CD14-positive monocyte (primary cell): ENCODE data around the gene MCC. TPM values are rescaled to one million over a fixed set of nuclear protein-coding genes. Genes with fewer than 3 reads are reported as not detected.

ENCODE experiments used
- DNase-seq, 3 donors: peaks; one replicate each; pipeline ENCODE4 v3.0.0-alpha.2; 2011 to 2022
- H2AFZ ChIP-seq: 2 replicates; pipeline ENCODE4 v1.6.0; 2012; ENCODE audit warnings: mild to moderate bottlenecking, low read depth, low read length, inconsistent platforms; ENCODE audit not compliant: insufficient read depth, poor library complexity, severe bottlenecking
- H3K27ac ChIP-seq, 2 donors: 1 replicate in 1 of 2; 2 replicates in 1 of 2; pipeline ENCODE4 v1.5.1; 2012 to 2013; ENCODE audit warnings: low read length in 2 of 2, control low read depth in 1 of 2, inconsistent platforms in 1 of 2, low read depth in 1 of 2, mild to moderate bottlenecking in 1 of 2
- H3K27me3 ChIP-seq, 2 donors: one replicate each; pipeline versions ENCODE4 v1.6.0 to v1.6.1; 2011 to 2013; ENCODE audit warnings: low read length in 2 of 2; ENCODE audit not compliant: control insufficient read depth in 2 of 2, insufficient read depth in 2 of 2
- H3K36me3 ChIP-seq, 2 donors: replicated peaks in 1 of 2; 1 replicate in 1 of 2; 2 replicates in 1 of 2; pipeline versions ENCODE4 v1.5.1 to v1.6.1; 2012 to 2013; ENCODE audit warnings: low read length in 2 of 2, control low read depth in 1 of 2, inconsistent platforms in 1 of 2, mild to moderate bottlenecking in 1 of 2; ENCODE audit not compliant: insufficient read depth in 2 of 2, control insufficient read depth in 1 of 2
- H3K4me1 ChIP-seq, 2 donors: 1 replicate in 1 of 2; 2 replicates in 1 of 2; pipeline versions ENCODE4 v1.5.1 to v1.6.1; 2012 to 2013; ENCODE audit warnings: low read length in 2 of 2, control low read depth in 1 of 2, inconsistent platforms in 1 of 2, mild to moderate bottlenecking in 1 of 2, moderate library complexity in 1 of 2; ENCODE audit not compliant: insufficient read depth in 2 of 2, control insufficient read depth in 1 of 2
- H3K4me2 ChIP-seq: replicated peaks from 2 replicates; pipeline ENCODE3; 2012; ENCODE audit warnings: low read length, moderate library complexity, mild to moderate bottlenecking; ENCODE audit not compliant: poor library complexity, severe bottlenecking; ENCODE audit errors: extremely low read depth
- H3K4me3 ChIP-seq, 3 experiments: fragments of 200-600 bp in 1 of 3; sonication (generic) in 1 of 3; replicated peaks in 1 of 3; 1 replicate in 2 of 3; 2 replicates in 1 of 3; pipeline ENCODE4 v1.5.1; 2011 to 2013; ENCODE audit warnings: low read length in 3 of 3, mild to moderate bottlenecking in 3 of 3, control low read depth in 2 of 3, low read depth in 2 of 3, inconsistent platforms in 1 of 3, moderate library complexity in 1 of 3
- H3K79me2 ChIP-seq: 2 replicates; pipeline ENCODE4 v1.6.0; 2012; ENCODE audit warnings: mild to moderate bottlenecking, control low read depth, inconsistent platforms, low read length, moderate library complexity; ENCODE audit not compliant: insufficient read depth
- H3K9ac ChIP-seq: 2 replicates; pipeline ENCODE4 v1.6.0; 2017; ENCODE audit warnings: low read length, mild to moderate bottlenecking; ENCODE audit not compliant: insufficient read depth, poor library complexity, severe bottlenecking
- H3K9me3 ChIP-seq, 2 donors: replicated peaks in 1 of 2; 1 replicate in 1 of 2; 2 replicates in 1 of 2; pipeline versions ENCODE4 v1.5.1 to v1.6.1; 2012 to 2013; ENCODE audit warnings: low read length in 2 of 2, control low read depth in 1 of 2; ENCODE audit not compliant: control insufficient read depth in 1 of 2, insufficient read depth in 1 of 2
- H4K20me1 ChIP-seq: 2 replicates; pipeline ENCODE4 v1.6.0; 2012; ENCODE audit warnings: mild to moderate bottlenecking, low read length, control low read depth, moderate library complexity; ENCODE audit not compliant: insufficient read depth
- H3K27ac Mint-ChIP-seq, 7 donors: one replicate each; pipeline ENCODE4 v1.8.0; 2020; ENCODE audit warnings: mild to moderate bottlenecking in 7 of 7, mixed read lengths in 7 of 7, moderate library complexity in 6 of 7, inconsistent platforms in 2 of 7
- H3K27me3 Mint-ChIP-seq, 3 donors: one replicate each; pipeline ENCODE4 v1.8.0; 2021 to 2022; ENCODE audit warnings: low read depth in 3 of 3, mild to moderate bottlenecking in 3 of 3, mixed read lengths in 3 of 3, moderate library complexity in 3 of 3, inconsistent platforms in 1 of 3
- H3K36me3 Mint-ChIP-seq, 2 donors: one replicate each; pipeline ENCODE4 v1.8.0; 2020; ENCODE audit warnings: mixed read lengths in 2 of 2, inconsistent platforms in 1 of 2, mild to moderate bottlenecking in 1 of 2
- H3K4me1 Mint-ChIP-seq: one replicate; pipeline ENCODE4 v1.8.0; 2020; ENCODE audit warnings: mild to moderate bottlenecking, mixed read lengths
- H3K4me3 Mint-ChIP-seq, 2 donors: one replicate each; pipeline ENCODE4 v1.8.0; 2020; ENCODE audit warnings: mild to moderate bottlenecking in 2 of 2, mixed read lengths in 2 of 2, moderate library complexity in 1 of 2
- H3K9me3 Mint-ChIP-seq, 7 donors: one replicate each; pipeline ENCODE4 v1.8.0; 2020 to 2022; ENCODE audit warnings: mixed read lengths in 7 of 7, mild to moderate bottlenecking in 6 of 7, moderate library complexity in 6 of 7, inconsistent platforms in 2 of 7
- WGBS: methylation state at CpG from one replicate; pipeline ENCODE4 v1.1.5; 2013; ENCODE audit warnings: missing lambda C conversion rate; ENCODE audit not compliant: insufficient coverage; 5-methylcytosine and 5-hydroxymethylcytosine counted together
- intact Hi-C, 2 donors: fragments of 100-400 bp; cut with micrococcal nuclease; formaldehyde crosslinking; loops; one replicate each; pipeline versions ENCODE4 v1.15.0 to v1.15.1; 2023
- polyA plus RNA-seq, 3 donors: library from polyadenylated mRNA; depleted of rRNA in 1 of 3; unstranded in 2 of 3; stranded (reverse) in 1 of 3; fragments of 300-500 nt in 2 of 3; fragments of >200 nt in 1 of 3; fragmentation: Illumina TruSeq in 2 of 3; gene quantifications; 1 replicate in 2 of 3; 2 replicates in 1 of 3; pipeline ENCODE4 v1.2.3, GENCODE V29; 2012 to 2021
- TF ChIP-seq, protein P1 (sequence below): fragments of 200-600 bp; IDR thresholded peaks from one replicate; pipeline ENCODE4 v1.8.0; 2022; ENCODE audit warnings: antibody characterized with exemption, mild to moderate bottlenecking

MCC gene
- polyA plus RNA-seq, 3 donors = 0.09 TPM; not detected in 2

DNA sequence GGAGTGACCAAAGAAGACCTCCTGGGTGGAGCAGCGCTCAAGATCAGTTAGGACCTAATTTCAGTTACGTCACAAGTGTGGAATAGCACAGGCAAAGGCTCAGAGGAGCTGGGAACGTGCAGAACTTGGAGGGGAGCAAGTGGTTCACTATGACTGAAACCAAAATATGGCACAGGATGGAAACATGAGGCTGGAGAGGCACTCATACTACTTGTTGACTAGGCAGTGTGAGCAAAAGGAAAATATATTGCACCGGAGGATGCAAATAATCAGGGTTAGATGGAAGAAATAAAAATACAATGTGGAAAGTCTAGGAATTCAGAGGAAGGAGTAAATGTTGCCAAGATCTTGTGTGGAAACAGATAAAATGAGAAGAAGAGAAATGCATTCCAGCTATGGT, 363.3 kb downstream of the MCC start:
- H3K4me3 ChIP-seq = no peak overlapping the region
- peaks cover 2 to 3% (median 2%) of the 10 kb centered on the region in 7 donors for H3K9me3 Mint-ChIP-seq
- no peaks in the 10 kb centered on the region for H3K27me3 ChIP-seq
- TF ChIP-seq, protein P1, sequence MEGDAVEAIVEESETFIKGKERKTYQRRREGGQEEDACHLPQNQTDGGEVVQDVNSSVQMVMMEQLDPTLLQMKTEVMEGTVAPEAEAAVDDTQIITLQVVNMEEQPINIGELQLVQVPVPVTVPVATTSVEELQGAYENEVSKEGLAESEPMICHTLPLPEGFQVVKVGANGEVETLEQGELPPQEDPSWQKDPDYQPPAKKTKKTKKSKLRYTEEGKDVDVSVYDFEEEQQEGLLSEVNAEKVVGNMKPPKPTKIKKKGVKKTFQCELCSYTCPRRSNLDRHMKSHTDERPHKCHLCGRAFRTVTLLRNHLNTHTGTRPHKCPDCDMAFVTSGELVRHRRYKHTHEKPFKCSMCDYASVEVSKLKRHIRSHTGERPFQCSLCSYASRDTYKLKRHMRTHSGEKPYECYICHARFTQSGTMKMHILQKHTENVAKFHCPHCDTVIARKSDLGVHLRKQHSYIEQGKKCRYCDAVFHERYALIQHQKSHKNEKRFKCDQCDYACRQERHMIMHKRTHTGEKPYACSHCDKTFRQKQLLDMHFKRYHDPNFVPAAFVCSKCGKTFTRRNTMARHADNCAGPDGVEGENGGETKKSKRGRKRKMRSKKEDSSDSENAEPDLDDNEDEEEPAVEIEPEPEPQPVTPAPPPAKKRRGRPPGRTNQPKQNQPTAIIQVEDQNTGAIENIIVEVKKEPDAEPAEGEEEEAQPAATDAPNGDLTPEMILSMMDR = no peak
- H3K27ac ChIP-seq = no peak overlapping the region
- H3K79me2 ChIP-seq = no peaks in the 10 kb centered on the region
- no peaks in the 10 kb centered on the region for H3K4me1 ChIP-seq
- H3K9ac ChIP-seq = no peak overlapping the region
- peaks cover 2 to 10% (median 4%) of the 10 kb centered on the region in 3 donors for H3K27me3 Mint-ChIP-seq
- H2AFZ ChIP-seq = no peak overlapping the region
- no peak for DNase-seq
- H3K27ac Mint-ChIP-seq = no peak overlapping the region
- H4K20me1 ChIP-seq = no peaks in the 10 kb centered on the region
- H3K9me3 ChIP-seq = no peaks in the 10 kb centered on the region
- H3K36me3 ChIP-seq = no peaks in the 10 kb centered on the region
- no peak overlapping the region for H3K4me2 ChIP-seq
- WGBS = 88% methylated on average over 4 of the region's 4 CpGs
- no peak overlapping the region for H3K4me3 Mint-ChIP-seq
- intact Hi-C loops = no loop called here
- no peaks in the 10 kb centered on the region for H3K36me3 Mint-ChIP-seq
- H3K4me1 Mint-ChIP-seq = no peaks in the 10 kb centered on the region

DNA sequence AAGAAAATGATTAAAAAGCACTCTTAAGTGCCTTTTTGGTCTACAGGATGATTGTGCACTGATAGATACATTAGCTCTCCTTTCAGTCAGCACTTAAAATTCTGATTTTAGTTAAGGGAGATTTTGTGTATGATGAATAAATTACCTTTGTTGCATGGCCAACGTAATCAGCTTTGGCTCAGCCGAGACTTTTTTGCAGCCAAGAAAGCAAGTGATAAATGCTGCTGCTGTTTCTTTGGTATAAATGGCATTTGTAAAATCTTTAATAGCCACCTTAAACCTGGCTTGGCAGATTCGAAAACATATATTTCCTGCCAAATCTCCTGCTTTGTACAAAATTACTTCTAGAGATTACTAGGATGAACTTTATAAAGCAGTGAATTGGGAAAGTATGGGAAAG, 364.0 kb downstream of the MCC start:
- H3K9ac ChIP-seq = no peak overlapping the region
- 100% methylated on average over 1 of the region's 3 CpGs for WGBS
- H3K4me2 ChIP-seq = no peak overlapping the region
- intact Hi-C loops = no loop called here
- no peaks in the 10 kb centered on the region for H4K20me1 ChIP-seq
- TF ChIP-seq, protein P1 = no peak
- Mint-ChIP-seq H3K9me3 (peaks cover under 1 to 3% (median 2%) of the 10 kb centered on the region in 7 donors), H3K4me1 (no peaks in the 10 kb centered on the region), H3K27me3 (peaks cover 2 to 10% (median 4%) of the 10 kb centered on the region in 3 donors), H3K36me3 (no peaks in the 10 kb centered on the region), H3K27ac (no peak overlapping the region), H3K4me3 (no peak overlapping the region)
- H3K79me2 ChIP-seq = no peaks in the 10 kb centered on the region
- no peaks in the 10 kb centered on the region for H3K9me3 ChIP-seq
- no peaks in the 10 kb centered on the region for H3K4me1 ChIP-seq
- H3K4me3 ChIP-seq = no peak overlapping the region
- DNase-seq = no peak
- H3K27me3 ChIP-seq = no peaks in the 10 kb centered on the region
- H3K36me3 ChIP-seq = no peaks in the 10 kb centered on the region
- H2AFZ ChIP-seq = no peak overlapping the region
- H3K27ac ChIP-seq = no peak overlapping the region
